Activated T-helper 1 cell treated with Interleukin-2 at 50 U/mL for 16 hours (primary cell): ENCODE data around the gene PRRC1.

Experiments used
- DNase-seq: peaks from one replicate; pipeline ENCODE4 v3.0.0-alpha.2; 2020; ENCODE audit warnings: low read depth

Gene PRRC1

GRCh38 chr5:127580731-127581130 lies 63.3 kb downstream of the PRRC1 start:
- DNase-seq, result no peak

- DNase-seq, result no peak
Observed at GRCh38 chr5:127581450-127581849, 64.0 kb downstream of the PRRC1 start.

- no peak for DNase-seq
Observed at GRCh38 chr5:127582773-127583370, 65.4 kb downstream of the PRRC1 start.

- DNase-seq, result no peak
Observed at GRCh38 chr5:127583866-127584265, 66.4 kb downstream of the PRRC1 start.

- no peak for DNase-seq
Observed at GRCh38 chr5:127585661-127586060, 68.2 kb downstream of the PRRC1 start.

GRCh38 chr5:127586066-127586770 lies 68.8 kb downstream of the PRRC1 start:
- no peak for DNase-seq

- DNase-seq, result no peak
Observed at GRCh38 chr5:127586811-127587210, 69.4 kb downstream of the PRRC1 start.

- DNase-seq, result no peak
Observed at GRCh38 chr5:127587246-127587917, 69.9 kb downstream of the PRRC1 start.

- no peak for DNase-seq
Observed at GRCh38 chr5:127588368-127588767, 70.9 kb downstream of the PRRC1 start.

GRCh38 chr5:127589309-127590030 lies 72.0 kb downstream of the PRRC1 start:
- no peak for DNase-seq

- no peak for DNase-seq
Observed at GRCh38 chr5:127590156-127590722, 72.8 kb downstream of the PRRC1 start.

- DNase-seq, result no peak
Observed at GRCh38 chr5:127595484-127596368, 78.3 kb downstream of the PRRC1 start.

GRCh38 chr5:127596501-127596900 lies 79.1 kb downstream of the PRRC1 start:
- no peak for DNase-seq

GRCh38 chr5:127599320-127599719 lies 81.9 kb downstream of the PRRC1 start:
- no peak for DNase-seq

- DNase-seq, result no peak
Observed at GRCh38 chr5:127599847-127600246, 82.4 kb downstream of the PRRC1 start.

- no peak for DNase-seq
Observed at GRCh38 chr5:127601111-127601510, 83.7 kb downstream of the PRRC1 start.

- DNase-seq, result no peak
Observed at GRCh38 chr5:127601601-127602000, 84.2 kb downstream of the PRRC1 start.

- DNase-seq, result no peak
Observed at GRCh38 chr5:127602481-127602880, 85.0 kb downstream of the PRRC1 start.

GRCh38 chr5:127602896-127603844 lies 85.7 kb downstream of the PRRC1 start:
- DNase-seq, result no peak
